ENCODE data around the gene DHRSX. TPM values are rescaled to one million over a fixed set of nuclear protein-coding genes. Genes with fewer than 3 reads are reported as not detected.

The DHRSX gene
- total and polyA plus RNA-seq, 11 donors: 14.6 to 36.1 (median 24.1) TPM

- intact Hi-C loops (cut with DNase I): loop anchor here in 5 of 10 donors (5.0 to 10.0 kb wide), 3 partner anchors 300 to 310 kb away; no protein-coding TSS in a partner anchor
- WGBS, 4 donors: 81 to 92% (median 89%) methylated on average over 4 of the region's 4 CpGs
Measured at GRCh38 chrX:2284601-2285000, 216.2 kb downstream of the DHRSX start.

GRCh38 chrX:2284133-2284532 is 216.6 kb downstream of the DHRSX start:
- H3K36me3 ChIP-seq: peaks cover 0 to 11% (median 3%) of the 10 kb centered on the region in 9 donors

More at GRCh38 chrX:2284601-2285000, 216.2 kb downstream of the DHRSX start:
- H3K9me3 ChIP-seq: no peaks in the 10 kb centered on the region
- no peak overlapping the region for H3K27ac ChIP-seq
- DNase-seq: no peak
- ATAC-seq: no peak
- peaks cover 0 to 15% (median 8%) of the 10 kb centered on the region in 9 donors for H3K36me3 ChIP-seq
- TF ChIP-seq POLR2A (IDR thresholded peaks at IDR 0.05) (no peak), CTCF (IDR thresholded peaks at IDR 0.05) (peak in 7 of 12 donors; percentile 9 to 43 (median 15))
- H3K27me3 ChIP-seq: no peaks in the 10 kb centered on the region
- H3K4me1 ChIP-seq: no peaks in the 10 kb centered on the region
- no peak overlapping the region for H3K4me3 ChIP-seq

GRCh38 chrX:2283111-2283859 is 217.5 kb downstream of the DHRSX start:
- DNase-seq (no peak), ATAC-seq (no peak)
- TF ChIP-seq POLR2A (IDR thresholded peaks at IDR 0.05) (no peak), CTCF (IDR thresholded peaks at IDR 0.05) (no peak)

More at GRCh38 chrX:2284133-2284532, 216.6 kb downstream of the DHRSX start:
- H3K9me3 ChIP-seq: no peaks in the 10 kb centered on the region
- intact Hi-C loops (cut with DNase I): loop anchor here in 5 of 10 donors (5.0 to 10.0 kb wide), 3 partner anchors 301 to 311 kb away; no protein-coding TSS in a partner anchor
- no peak overlapping the region for H3K27ac ChIP-seq
- no peaks in the 10 kb centered on the region for H3K4me1 ChIP-seq
- 92 to 98% (median 96%) methylated on average over 3 of the region's 3 CpGs for WGBS, 4 donors
- TF ChIP-seq POLR2A (IDR thresholded peaks at IDR 0.05) (no peak), CTCF (IDR thresholded peaks at IDR 0.05) (no peak)
- ATAC-seq (no peak), DNase-seq (no peak)
- no peak overlapping the region for H3K4me3 ChIP-seq
- no peaks in the 10 kb centered on the region for H3K27me3 ChIP-seq

GRCh38 chrX:2282490-2283090 is 218.2 kb downstream of the DHRSX start:
- ATAC-seq (no peak), DNase-seq (no peak)
- WGBS, 4 donors: 83 to 86% (median 85%) methylated on average over 4 to 5 of the region's 5 CpGs
- no peaks in the 10 kb centered on the region for H3K9me3 ChIP-seq
- peaks cover 0 to 7% (median 0%) of the 10 kb centered on the region in 9 donors for H3K36me3 ChIP-seq
- H3K27me3 ChIP-seq: no peaks in the 10 kb centered on the region
- no peak overlapping the region for H3K4me3 ChIP-seq
- no peak for TF ChIP-seq POLR2A (IDR thresholded peaks at IDR 0.05)
- no peak for TF ChIP-seq CTCF (IDR thresholded peaks at IDR 0.05)
- H3K4me1 ChIP-seq: no peaks in the 10 kb centered on the region
- intact Hi-C loops (cut with DNase I): loop anchor here in 5 of 10 donors (5.0 to 10.0 kb wide), 3 partner anchors 302 to 312 kb away; no protein-coding TSS in a partner anchor
- no peak overlapping the region for H3K27ac ChIP-seq

More at GRCh38 chrX:2283111-2283859, 217.5 kb downstream of the DHRSX start:
- Histone ChIP-seq H3K4me3 (no peak overlapping the region), H3K36me3 (peaks cover 0 to 7% (median 0%) of the 10 kb centered on the region in 9 donors), H3K27ac (no peak overlapping the region), H3K9me3 (no peaks in the 10 kb centered on the region), H3K4me1 (no peaks in the 10 kb centered on the region), H3K27me3 (no peaks in the 10 kb centered on the region)
- 88 to 93% (median 89%) methylated on average over 21 of the region's 21 CpGs for WGBS, 4 donors
- intact Hi-C loops (cut with DNase I): loop anchor here in 5 of 10 donors (5.0 to 10.0 kb wide), 3 partner anchors 302 to 312 kb away; no protein-coding TSS in a partner anchor

All from heart left ventricle (tissue), 16 donors.